ENCODE data around the gene RALY.

The RALY gene

GRCh38 chr20:33954504-33954903 lies 39.2 kb upstream of the RALY start:
- no peak overlapping the region for H3K4me3 ChIP-seq (ENCODE audit: low read depth, low read length)
- no peak for DNase-seq (ENCODE audit: low read depth)
- no peak for TF ChIP-seq CTCF (conservative IDR thresholded peaks at IDR 0.05; ENCODE audit: low read depth, low read length)

GRCh38 chr20:33963751-33964150 lies 30.0 kb upstream of the RALY start:
- no peak for TF ChIP-seq CTCF (conservative IDR thresholded peaks at IDR 0.05; ENCODE audit: low read depth, low read length)
- DNase-seq (ENCODE audit: low read depth) = no peak
- no peak overlapping the region for H3K4me3 ChIP-seq (ENCODE audit: low read depth, low read length)

GRCh38 chr20:33964441-33964840 lies 29.3 kb upstream of the RALY start:
- no peak for TF ChIP-seq CTCF (conservative IDR thresholded peaks at IDR 0.05; ENCODE audit: low read depth, low read length)
- no peak overlapping the region for H3K4me3 ChIP-seq (ENCODE audit: low read depth, low read length)
- DNase-seq (ENCODE audit: low read depth) = no peak

- DNase-seq (ENCODE audit: low read depth) = no peak
- TF ChIP-seq CTCF (conservative IDR thresholded peaks at IDR 0.05; ENCODE audit: low read depth, low read length) = no peak
- H3K4me3 ChIP-seq (ENCODE audit: low read depth, low read length) = no peak overlapping the region
These were observed 26.6 kb upstream of the RALY start for GRCh38 chr20:33967126-33967525.

GRCh38 chr20:33969563-33969962 lies 24.1 kb upstream of the RALY start:
- DNase-seq (ENCODE audit: low read depth) = no peak
- no peak for TF ChIP-seq CTCF (conservative IDR thresholded peaks at IDR 0.05; ENCODE audit: low read depth, low read length)
- H3K4me3 ChIP-seq (ENCODE audit: low read depth, low read length) = no peak overlapping the region

- H3K4me3 ChIP-seq (ENCODE audit: low read depth, low read length) = no peak overlapping the region
- DNase-seq (ENCODE audit: low read depth) = no peak
- TF ChIP-seq CTCF (conservative IDR thresholded peaks at IDR 0.05; ENCODE audit: low read depth, low read length) = no peak
These were observed 23.5 kb upstream of the RALY start for GRCh38 chr20:33970229-33970628.

GRCh38 chr20:33971147-33971975 lies 22.4 kb upstream of the RALY start:
- TF ChIP-seq CTCF (conservative IDR thresholded peaks at IDR 0.05; ENCODE audit: low read depth, low read length) = no peak
- no peak overlapping the region for H3K4me3 ChIP-seq (ENCODE audit: low read depth, low read length)

More at GRCh38 chr20:33971147-33971975, 22.4 kb upstream of the RALY start:
- DNase-seq (ENCODE audit: low read depth) = no peak

Data from choroid plexus epithelial cell (primary cell).